ENCODE measurements around the gene RUNX1. TPM values are rescaled to one million over a fixed set of nuclear protein-coding genes. Genes with fewer than 3 reads are reported as not detected.
"Not testable (repeated sequence)": the region's sequence is repeated elsewhere in the genome, so short reads cannot be mapped to it uniquely, and the experiment has no call there.

RUNX1 gene
- total and polyA plus RNA-seq, 4 experiments from 2014 or later: 6.0 to 96.3 (median 56.4) TPM

- Histone ChIP-seq H3K36me3 (ENCODE audit: insufficient read depth, low read length) (no peaks in the 10 kb centered on the region), H3K4me3 (ENCODE audit: low read length in 2 of 2) (no peak overlapping the region), H3K27ac (ENCODE audit: low read depth, low read length) (no peak overlapping the region), H3K4me1 (ENCODE audit: insufficient read depth, low read length) (peaks cover 70% of the 10 kb centered on the region), H3K27me3 (ENCODE audit: insufficient read depth, low read length) (no peaks in the 10 kb centered on the region), H3K9me3 (ENCODE audit: control insufficient read depth in 1 of 2, low read length in 2 of 2) (no peaks in the 10 kb centered on the region)
- Mint-ChIP-seq H3K4me3 (peak overlapping the region in 4 of 8 donors; percentile 4 to 52 (median 30)), H3K4me1 (peaks cover 57 to 93% (median 74%) of the 10 kb centered on the region in 4 donors), H3K9me3 (peaks cover 0 to 3% (median 0%) of the 10 kb centered on the region in 8 donors), H3K36me3 (peaks cover 17 to 26% of the 10 kb centered on the region in 2 donors), H3K27ac (peak overlapping the region in 5 of 7 donors; percentile 13 to 85 (median 66)), H3K27me3 (no peaks in the 10 kb centered on the region)
- ChIA-PET CTCF (ENCODE audit: partially characterized antibody) (interaction anchor here (0.7 to 1.3 kb wide), 3 partner anchors 22 to 98 kb away, joined by 3 to 4 read pairs (median 3); no protein-coding TSS in a partner anchor), POLR2A (ENCODE audit: partially characterized antibody) (interaction anchor here (0.6 to 2.7 kb wide), 6 partner anchors 11 to 437 kb away, joined by 3 to 14 read pairs (median 4); no protein-coding TSS in a partner anchor)
- intact Hi-C loops (cut with micrococcal nuclease): no loop called here
- DNase-seq: no peak
Observed at GRCh38 chr21:34952701-34953100, 96.4 kb downstream of the RUNX1 start.

- peaks cover 70% of the 10 kb centered on the region for H3K4me1 ChIP-seq (ENCODE audit: insufficient read depth, low read length)
- H3K36me3 Mint-ChIP-seq: peaks cover 14 to 25% of the 10 kb centered on the region in 2 donors
Observed at GRCh38 chr21:34951868-34952267, 97.2 kb downstream of the RUNX1 start.

GRCh38 chr21:34950980-34951379, 98.1 kb downstream of the RUNX1 start:
- Mint-ChIP-seq H3K27ac (no peak overlapping the region), H3K4me3 (no peak overlapping the region), H3K27me3 (no peaks in the 10 kb centered on the region), H3K4me1 (peaks cover 64 to 93% (median 77%) of the 10 kb centered on the region in 4 donors), H3K36me3 (peaks cover 13 to 22% of the 10 kb centered on the region in 2 donors), H3K9me3 (no peaks in the 10 kb centered on the region)
- Histone ChIP-seq H3K9me3 (ENCODE audit: control insufficient read depth in 1 of 2, low read length in 2 of 2) (no peaks in the 10 kb centered on the region), H3K36me3 (ENCODE audit: insufficient read depth, low read length) (no peaks in the 10 kb centered on the region), H3K4me3 (ENCODE audit: low read length in 2 of 2) (no peak overlapping the region), H3K27ac (ENCODE audit: low read depth, low read length) (no peak overlapping the region), H3K27me3 (ENCODE audit: insufficient read depth, low read length) (no peaks in the 10 kb centered on the region), H3K4me1 (ENCODE audit: insufficient read depth, low read length) (peaks cover 76% of the 10 kb centered on the region)
- POLR2A ChIA-PET (ENCODE audit: partially characterized antibody): no interaction called here
- intact Hi-C loops (cut with micrococcal nuclease): no loop called here
- CTCF ChIA-PET (ENCODE audit: partially characterized antibody): interaction anchor here (0.9 to 1.4 kb wide), 2 partner anchors 10 to 15 kb away, joined by 3 to 5 read pairs; no protein-coding TSS in a partner anchor
- no peak for DNase-seq

More at GRCh38 chr21:34951868-34952267, 97.2 kb downstream of the RUNX1 start:
- intact Hi-C loops (cut with micrococcal nuclease); H3K4me3 Mint-ChIP-seq; H3K9me3 Mint-ChIP-seq; H3K27me3 Mint-ChIP-seq; H3K36me3 ChIP-seq (ENCODE audit: insufficient read depth, low read length); H3K27me3 ChIP-seq (ENCODE audit: insufficient read depth, low read length); H3K27ac ChIP-seq (ENCODE audit: low read depth, low read length); H3K9me3 ChIP-seq (ENCODE audit: control insufficient read depth in 1 of 2, low read length in 2 of 2); DNase-seq; CTCF ChIA-PET (ENCODE audit: partially characterized antibody); H3K4me3 ChIP-seq (ENCODE audit: low read length in 2 of 2): not testable (repeated sequence)
- H3K4me1 Mint-ChIP-seq: peaks cover 60 to 93% (median 74%) of the 10 kb centered on the region in 4 donors
- H3K27ac Mint-ChIP-seq: peak overlapping the region in 3 of 7 donors; percentile 13 to 75 (median 18)
- POLR2A ChIA-PET (ENCODE audit: partially characterized antibody): interaction anchor here (0.6 to 2.7 kb wide), 4 partner anchors 16 to 438 kb away, joined by 3 to 14 read pairs (median 4); no protein-coding TSS in a partner anchor

- ChIA-PET POLR2A (ENCODE audit: partially characterized antibody) (interaction anchor here (1.3 to 1.8 kb wide), 2 partner anchors 14 to 34 kb away, joined by 4 to 5 read pairs; no protein-coding TSS in a partner anchor), CTCF (ENCODE audit: partially characterized antibody) (interaction anchor here (1.4 kb wide), 1 partner anchor 11 kb away, joined by 5 read pairs; no protein-coding TSS in a partner anchor)
- no peak overlapping the region for H3K27ac ChIP-seq (ENCODE audit: low read depth, low read length)
- H3K9me3 ChIP-seq (ENCODE audit: control insufficient read depth in 1 of 2, low read length in 2 of 2): no peaks in the 10 kb centered on the region
- Mint-ChIP-seq H3K27me3 (no peaks in the 10 kb centered on the region), H3K36me3 (peaks cover 8 to 26% of the 10 kb centered on the region in 2 donors), H3K9me3 (no peaks in the 10 kb centered on the region), H3K4me1 (peaks cover 68 to 93% (median 79%) of the 10 kb centered on the region in 4 donors), H3K4me3 (peak overlapping the region in 3 of 8 donors; percentile 10 to 39 (median 31)), H3K27ac (peak overlapping the region in 5 of 7 donors; percentile 19 to 49 (median 34))
- no peaks in the 10 kb centered on the region for H3K27me3 ChIP-seq (ENCODE audit: insufficient read depth, low read length)
- H3K36me3 ChIP-seq (ENCODE audit: insufficient read depth, low read length): no peaks in the 10 kb centered on the region
- no peak for DNase-seq
- intact Hi-C loops (cut with micrococcal nuclease): no loop called here
- peaks cover 79% of the 10 kb centered on the region for H3K4me1 ChIP-seq (ENCODE audit: insufficient read depth, low read length)
- H3K4me3 ChIP-seq (ENCODE audit: low read length in 2 of 2): no peak overlapping the region
Observed at GRCh38 chr21:34949499-34949898, 99.6 kb downstream of the RUNX1 start.

- Mint-ChIP-seq H3K27ac (peak overlapping the region in 5 of 7 donors; percentile 19 to 49 (median 34)), H3K4me3 (peak overlapping the region in 1 of 8 donors; percentile 31), H3K36me3 (peaks cover 9 to 28% of the 10 kb centered on the region in 2 donors), H3K4me1 (peaks cover 68 to 93% (median 79%) of the 10 kb centered on the region in 4 donors), H3K27me3 (no peaks in the 10 kb centered on the region), H3K9me3 (no peaks in the 10 kb centered on the region)
- ChIA-PET CTCF (ENCODE audit: partially characterized antibody) (no interaction called here), POLR2A (ENCODE audit: partially characterized antibody) (interaction anchor here (1.3 to 1.8 kb wide), 2 partner anchors 13 to 34 kb away, joined by 4 to 5 read pairs; no protein-coding TSS in a partner anchor)
- Histone ChIP-seq H3K27me3 (ENCODE audit: insufficient read depth, low read length) (no peaks in the 10 kb centered on the region), H3K9me3 (ENCODE audit: control insufficient read depth in 1 of 2, low read length in 2 of 2) (no peaks in the 10 kb centered on the region), H3K4me1 (ENCODE audit: insufficient read depth, low read length) (peaks cover 79% of the 10 kb centered on the region), H3K36me3 (ENCODE audit: insufficient read depth, low read length) (no peaks in the 10 kb centered on the region), H3K27ac (ENCODE audit: low read depth, low read length) (no peak overlapping the region), H3K4me3 (ENCODE audit: low read length in 2 of 2) (no peak overlapping the region)
- intact Hi-C loops (cut with micrococcal nuclease): no loop called here
- no peak for DNase-seq
Observed at GRCh38 chr21:34949030-34949429, 100.1 kb downstream of the RUNX1 start.

- Histone ChIP-seq H3K27ac (ENCODE audit: low read depth, low read length) (no peak overlapping the region), H3K4me3 (ENCODE audit: low read length in 2 of 2) (no peak overlapping the region), H3K9me3 (ENCODE audit: control insufficient read depth in 1 of 2, low read length in 2 of 2) (no peaks in the 10 kb centered on the region), H3K4me1 (ENCODE audit: insufficient read depth, low read length) (peaks cover 79% of the 10 kb centered on the region), H3K36me3 (ENCODE audit: insufficient read depth, low read length) (no peaks in the 10 kb centered on the region), H3K27me3 (ENCODE audit: insufficient read depth, low read length) (no peaks in the 10 kb centered on the region)
- peaks cover 62 to 93% (median 79%) of the 10 kb centered on the region in 4 donors for H3K4me1 Mint-ChIP-seq
- H3K9me3 Mint-ChIP-seq: no peaks in the 10 kb centered on the region
- intact Hi-C loops (cut with micrococcal nuclease): no loop called here
- POLR2A ChIA-PET (ENCODE audit: partially characterized antibody): interaction anchor here (1.7 to 2.3 kb wide), 3 partner anchors 15 to 99 kb away, joined by 5 to 11 read pairs (median 11); no protein-coding TSS in a partner anchor
- H3K4me3 Mint-ChIP-seq: peak overlapping the region in 1 of 8 donors; percentile 31
- peak overlapping the region in 3 of 7 donors; percentile 22 to 68 (median 33) for H3K27ac Mint-ChIP-seq
- H3K27me3 Mint-ChIP-seq: no peaks in the 10 kb centered on the region
- no peak for DNase-seq
- CTCF ChIA-PET (ENCODE audit: partially characterized antibody): interaction anchor here (1.4 to 1.6 kb wide), 2 partner anchors 35 to 48 kb away, joined by 3 to 5 read pairs; no protein-coding TSS in a partner anchor
- peaks cover 9 to 24% of the 10 kb centered on the region in 2 donors for H3K36me3 Mint-ChIP-seq
Observed at GRCh38 chr21:34948157-34948556, 100.9 kb downstream of the RUNX1 start.

- no peaks in the 10 kb centered on the region for H3K27me3 ChIP-seq (ENCODE audit: insufficient read depth, low read length)
- peaks cover 9 to 20% of the 10 kb centered on the region in 2 donors for H3K36me3 Mint-ChIP-seq
- no peaks in the 10 kb centered on the region for H3K9me3 ChIP-seq (ENCODE audit: control insufficient read depth in 1 of 2, low read length in 2 of 2)
- H3K9me3 Mint-ChIP-seq: no peaks in the 10 kb centered on the region
- H3K27ac ChIP-seq (ENCODE audit: low read depth, low read length): no peak overlapping the region
- no peak for DNase-seq
- H3K4me3 Mint-ChIP-seq: peak overlapping the region in 2 of 8 donors; percentile 17 to 56
- peak overlapping the region in 6 of 7 donors; percentile 19 to 67 (median 58) for H3K27ac Mint-ChIP-seq
- peaks cover 82% of the 10 kb centered on the region for H3K4me1 ChIP-seq (ENCODE audit: insufficient read depth, low read length)
- peaks cover 66 to 97% (median 82%) of the 10 kb centered on the region in 4 donors for H3K4me1 Mint-ChIP-seq
- POLR2A ChIA-PET (ENCODE audit: partially characterized antibody): interaction anchor here (1.0 to 2.3 kb wide), 6 partner anchors 11 to 104 kb away, joined by 3 to 12 read pairs (median 8); no protein-coding TSS in a partner anchor
- CTCF ChIA-PET (ENCODE audit: partially characterized antibody): interaction anchor here (0.6 to 1.8 kb wide), 11 partner anchors 9 to 97 kb away, joined by 3 to 7 read pairs (median 4); no protein-coding TSS in a partner anchor
- H3K36me3 ChIP-seq (ENCODE audit: insufficient read depth, low read length): no peaks in the 10 kb centered on the region
- intact Hi-C loops (cut with micrococcal nuclease): no loop called here
- H3K27me3 Mint-ChIP-seq: no peaks in the 10 kb centered on the region
- H3K4me3 ChIP-seq (ENCODE audit: low read length in 2 of 2): no peak overlapping the region
Observed at GRCh38 chr21:34946916-34947534, 102.1 kb downstream of the RUNX1 start.
